NCI-H187 treated with DMSO at 0.1 percent for 48 hours (cell line): ENCODE data around the gene RDX.
"Not testable (repeated sequence)": the region's sequence is repeated elsewhere in the genome, so short reads cannot be mapped to it uniquely, and the experiment has no call there.

Source experiments
- DNase-seq: peaks from one replicate; lab custom pipeline; 2025; lab: John Stamatoyannopoulos, UW

The RDX gene

GRCh38 chr11:110272919-110273318, 23.5 kb downstream of the RDX start:
- no peak for DNase-seq

- no peak for DNase-seq
Measured at GRCh38 chr11:110269996-110270395, 26.4 kb downstream of the RDX start.

GRCh38 chr11:110268441-110268840, 28.0 kb downstream of the RDX start:
- DNase-seq: no peak

GRCh38 chr11:110262072-110262403, 34.4 kb downstream of the RDX start:
- DNase-seq: no peak

GRCh38 chr11:110261195-110262071, 35.0 kb downstream of the RDX start:
- DNase-seq: no peak

GRCh38 chr11:110253525-110253924, 42.9 kb downstream of the RDX start:
- DNase-seq: no peak

GRCh38 chr11:110251836-110252235, 44.6 kb downstream of the RDX start:
- DNase-seq: no peak

- no peak for DNase-seq
Measured at GRCh38 chr11:110250168-110250567, 46.2 kb downstream of the RDX start.

- DNase-seq: no peak
Measured at GRCh38 chr11:110249766-110250165, 46.6 kb downstream of the RDX start.

GRCh38 chr11:110249066-110249465, 47.3 kb downstream of the RDX start:
- DNase-seq: no peak

GRCh38 chr11:110243791-110244190, 52.6 kb downstream of the RDX start:
- DNase-seq: no peak

GRCh38 chr11:110242746-110243145, 53.7 kb downstream of the RDX start:
- DNase-seq: no peak

- DNase-seq: no peak
Measured at GRCh38 chr11:110242188-110242587, 54.2 kb downstream of the RDX start.

GRCh38 chr11:110235966-110236365, 60.4 kb downstream of the RDX start:
- DNase-seq: no peak

GRCh38 chr11:110230377-110230776, 66.0 kb downstream of the RDX start:
- no peak for DNase-seq

GRCh38 chr11:110219006-110219785, 77.2 kb downstream of the RDX start:
- no peak for DNase-seq

- DNase-seq: no peak
Measured at GRCh38 chr11:110217936-110218335, 78.5 kb downstream of the RDX start.

GRCh38 chr11:110217223-110217877, 79.1 kb downstream of the RDX start:
- no peak for DNase-seq

GRCh38 chr11:110209313-110209694, 87.1 kb downstream of the RDX start:
- not testable (repeated sequence) for DNase-seq

GRCh38 chr11:110208678-110209312, 87.6 kb downstream of the RDX start:
- not testable (repeated sequence) for DNase-seq

GRCh38 chr11:110207123-110207522, 89.3 kb downstream of the RDX start:
- DNase-seq: no peak

- no peak for DNase-seq
Measured at GRCh38 chr11:110200836-110201235, 95.6 kb downstream of the RDX start.
